NCI-H2081 treated with DMSO at 0.1 percent for 48 hours (cell line): ENCODE data around the gene XXYLT1.
"Not testable (repeated sequence)": the region's sequence is repeated elsewhere in the genome, so short reads cannot be mapped to it uniquely, and the experiment has no call there.

Experiments used
- DNase-seq: peaks from one replicate; lab custom pipeline; 2025; lab: John Stamatoyannopoulos, UW

Gene XXYLT1

DNA sequence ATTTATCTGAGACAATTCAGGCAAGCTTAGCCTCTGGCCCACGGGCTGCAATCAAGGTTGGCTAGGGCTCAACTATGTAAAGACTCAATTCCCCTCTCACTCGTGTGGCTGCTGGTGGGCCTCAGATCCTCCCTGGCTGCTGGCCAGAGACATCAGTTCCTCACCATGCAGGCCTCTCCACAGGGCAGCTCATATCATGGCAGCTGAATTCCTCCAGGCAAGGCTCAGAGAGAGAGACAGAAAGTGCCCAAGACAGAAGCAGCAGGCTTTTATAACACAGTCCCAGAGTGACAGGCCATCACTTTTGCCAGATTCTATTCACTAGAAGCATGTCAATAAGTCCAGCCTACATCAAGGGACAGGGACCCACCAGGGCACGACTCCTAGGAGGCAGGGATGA, 63.2 kb downstream of the XXYLT1 start:
- no peak for DNase-seq

- no peak for DNase-seq
These were observed 63.9 kb downstream of the XXYLT1 start for GRCh38 chr3:195207056-195207455.

DNA sequence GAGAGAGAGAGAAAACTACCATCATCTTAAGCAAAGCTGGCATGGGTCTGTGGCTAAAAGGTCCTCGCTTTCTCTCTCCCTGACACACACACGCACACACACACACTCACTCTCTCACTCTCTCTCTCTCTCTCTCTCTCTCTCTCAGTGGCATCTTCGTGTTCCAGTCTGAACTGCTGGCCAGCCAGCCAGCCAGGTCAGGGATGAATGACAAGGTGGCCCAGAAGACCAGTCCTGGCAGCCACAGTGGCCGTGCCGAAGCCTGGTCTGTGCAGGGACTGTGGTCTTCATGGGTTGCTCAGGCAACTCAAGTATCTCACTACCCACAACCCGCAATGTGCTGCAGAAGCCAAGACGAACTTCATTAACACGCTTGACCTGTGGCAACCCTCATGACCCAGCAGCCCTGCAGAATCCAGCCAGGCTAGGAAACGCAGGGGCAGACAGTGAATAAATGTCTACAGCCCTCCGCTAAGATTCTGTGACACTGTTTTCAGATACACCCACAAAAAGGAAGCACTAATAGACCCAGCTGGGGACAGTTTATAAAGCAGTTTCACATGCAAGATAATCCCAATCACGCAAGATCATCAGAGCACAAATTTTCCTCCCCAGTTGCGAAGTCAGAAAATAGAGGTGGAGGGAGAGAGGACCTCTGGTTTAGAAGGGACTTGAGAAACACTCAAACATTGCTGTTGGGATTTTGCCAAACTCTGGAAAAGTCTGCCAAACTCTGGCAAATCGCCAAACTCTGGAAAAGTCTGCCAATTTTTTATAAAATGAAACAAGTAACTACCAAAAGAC, 66.4 kb downstream of the XXYLT1 start:
- no peak for DNase-seq

- DNase-seq = no peak
These were observed 67.4 kb downstream of the XXYLT1 start for GRCh38 chr3:195203606-195204005.

GRCh38 chr3:195201295-195201694, 69.7 kb downstream of the XXYLT1 start:
- DNase-seq = no peak

DNA sequence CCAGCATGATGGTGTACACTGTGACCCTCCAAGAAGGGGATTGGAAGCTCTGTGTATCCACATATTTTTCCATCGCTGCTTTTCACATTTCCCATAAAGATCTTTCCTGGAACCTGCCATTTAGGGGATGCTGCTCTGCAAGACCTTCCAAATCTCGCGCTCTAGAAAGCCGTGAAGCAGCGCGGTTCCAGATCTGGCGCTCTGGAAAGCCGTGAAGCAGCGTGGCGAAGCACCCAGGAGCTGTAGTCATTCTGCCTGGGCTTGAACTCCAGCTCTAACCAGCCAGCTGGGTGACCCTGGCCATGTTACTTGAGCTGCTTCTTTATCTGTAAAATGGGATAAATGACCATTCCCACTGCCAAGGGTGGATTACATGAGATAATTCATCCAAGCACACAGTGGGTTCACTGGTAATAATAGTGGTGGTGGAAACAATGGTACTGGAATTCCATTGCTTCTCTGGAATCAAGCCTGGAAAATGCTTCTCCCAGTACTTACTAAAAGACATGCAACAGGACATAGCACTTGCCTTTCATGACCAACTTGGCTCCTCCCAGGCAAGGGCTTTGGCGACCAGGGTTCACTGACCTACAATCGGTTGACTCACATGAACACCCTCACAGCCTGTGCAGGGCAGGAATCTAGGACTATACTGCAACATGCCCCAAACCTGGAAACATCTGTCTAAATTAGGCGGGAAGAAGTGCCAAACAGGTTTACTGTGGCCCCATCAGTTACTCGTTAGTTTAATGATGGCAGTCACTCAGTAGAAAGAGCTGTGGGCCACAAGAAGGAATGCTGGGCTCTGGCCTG, 70.7 kb downstream of the XXYLT1 start:
- DNase-seq = no peak

DNA sequence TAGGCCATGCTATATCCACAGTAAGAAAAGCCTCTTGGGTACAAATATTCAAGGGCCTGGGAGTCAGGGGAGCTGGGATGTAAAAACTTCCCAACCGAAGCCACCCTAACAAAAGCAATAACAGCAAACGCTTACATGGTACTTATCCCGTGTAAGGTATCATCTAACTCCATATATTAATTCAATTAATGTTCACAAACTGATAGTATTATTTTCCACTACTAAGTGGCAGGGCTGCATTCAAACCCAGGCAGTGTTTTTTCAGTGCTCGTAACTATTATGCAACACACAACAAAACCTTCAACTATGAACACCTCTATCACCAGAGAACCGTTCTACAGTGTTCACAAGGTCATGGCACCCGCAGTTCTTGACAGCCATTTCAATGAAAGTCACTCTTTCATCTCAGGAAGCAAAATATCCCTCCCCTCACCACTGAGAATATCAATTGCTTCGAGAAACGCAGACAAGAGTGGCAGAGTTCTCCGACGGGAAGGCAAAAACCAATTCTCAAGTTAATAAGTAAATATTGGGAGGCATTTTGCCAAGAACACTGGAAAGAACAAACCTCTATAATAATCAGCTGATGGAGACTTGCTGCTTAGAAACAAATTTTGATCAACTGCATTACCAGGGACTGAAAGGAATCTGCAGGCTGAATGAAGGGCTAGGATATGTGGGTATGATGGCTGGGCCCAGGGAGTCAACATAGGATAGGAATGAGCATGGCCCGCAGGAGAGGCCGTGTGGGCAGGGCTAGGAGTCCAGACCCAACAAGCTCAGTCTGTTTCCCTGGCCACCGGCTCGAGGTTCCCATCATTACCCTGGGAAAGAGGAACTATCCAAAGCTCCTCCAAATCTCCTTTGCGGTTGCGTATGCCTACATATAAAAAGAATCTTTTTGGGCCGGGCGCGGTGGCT, 72.3 kb downstream of the XXYLT1 start:
- DNase-seq = no peak

DNA sequence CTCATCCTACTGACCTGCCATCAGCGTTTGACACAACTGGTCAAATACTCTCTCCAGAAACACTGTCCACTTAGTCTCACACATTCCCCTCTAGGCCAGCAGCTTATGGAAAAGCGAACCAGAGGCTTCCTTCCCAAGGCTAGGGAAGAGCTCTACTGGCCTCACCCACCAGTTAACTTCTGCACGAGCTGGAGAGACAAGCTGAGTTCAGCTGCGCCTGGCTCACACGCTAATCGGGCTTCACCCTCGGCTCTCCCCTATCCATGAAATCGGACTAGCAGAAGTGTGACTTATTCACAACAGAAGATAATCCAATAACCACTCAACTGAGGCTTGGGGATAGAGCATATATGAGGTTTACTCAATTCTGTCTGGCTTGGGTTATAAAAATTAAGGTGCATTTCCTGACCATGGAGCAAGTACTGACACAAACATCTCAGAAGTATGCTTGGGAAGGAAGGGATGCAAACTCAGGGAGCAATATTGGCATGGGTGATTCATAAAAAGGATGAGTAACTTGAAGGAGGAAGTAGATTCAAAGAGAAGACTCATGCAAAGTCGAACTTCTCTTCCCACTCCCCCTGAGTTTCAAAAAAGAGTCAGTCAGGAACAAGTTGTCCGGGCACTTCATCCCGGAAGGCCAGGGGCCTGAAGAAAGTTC, 73.1 kb downstream of the XXYLT1 start:
- no peak for DNase-seq

DNA sequence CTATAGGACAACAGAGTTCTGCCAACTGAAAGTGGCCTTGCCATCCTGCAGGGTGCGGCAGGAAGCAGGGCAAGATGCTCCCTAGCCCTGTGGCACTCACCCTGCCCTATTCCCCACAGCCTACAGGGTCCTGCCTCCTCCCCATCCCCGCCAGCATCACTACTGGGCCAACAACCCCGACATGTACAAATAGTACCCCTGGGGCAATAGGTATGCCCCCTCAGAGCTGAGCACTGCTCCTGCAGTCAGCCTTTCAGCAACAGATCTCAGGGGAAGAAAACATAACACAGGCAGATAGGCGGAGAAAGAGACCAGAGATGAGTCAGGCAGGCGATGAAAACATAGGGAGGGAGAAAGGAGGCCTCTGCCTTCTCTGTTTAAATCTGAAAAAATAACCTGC, 74.7 kb downstream of the XXYLT1 start:
- no peak for DNase-seq

DNA sequence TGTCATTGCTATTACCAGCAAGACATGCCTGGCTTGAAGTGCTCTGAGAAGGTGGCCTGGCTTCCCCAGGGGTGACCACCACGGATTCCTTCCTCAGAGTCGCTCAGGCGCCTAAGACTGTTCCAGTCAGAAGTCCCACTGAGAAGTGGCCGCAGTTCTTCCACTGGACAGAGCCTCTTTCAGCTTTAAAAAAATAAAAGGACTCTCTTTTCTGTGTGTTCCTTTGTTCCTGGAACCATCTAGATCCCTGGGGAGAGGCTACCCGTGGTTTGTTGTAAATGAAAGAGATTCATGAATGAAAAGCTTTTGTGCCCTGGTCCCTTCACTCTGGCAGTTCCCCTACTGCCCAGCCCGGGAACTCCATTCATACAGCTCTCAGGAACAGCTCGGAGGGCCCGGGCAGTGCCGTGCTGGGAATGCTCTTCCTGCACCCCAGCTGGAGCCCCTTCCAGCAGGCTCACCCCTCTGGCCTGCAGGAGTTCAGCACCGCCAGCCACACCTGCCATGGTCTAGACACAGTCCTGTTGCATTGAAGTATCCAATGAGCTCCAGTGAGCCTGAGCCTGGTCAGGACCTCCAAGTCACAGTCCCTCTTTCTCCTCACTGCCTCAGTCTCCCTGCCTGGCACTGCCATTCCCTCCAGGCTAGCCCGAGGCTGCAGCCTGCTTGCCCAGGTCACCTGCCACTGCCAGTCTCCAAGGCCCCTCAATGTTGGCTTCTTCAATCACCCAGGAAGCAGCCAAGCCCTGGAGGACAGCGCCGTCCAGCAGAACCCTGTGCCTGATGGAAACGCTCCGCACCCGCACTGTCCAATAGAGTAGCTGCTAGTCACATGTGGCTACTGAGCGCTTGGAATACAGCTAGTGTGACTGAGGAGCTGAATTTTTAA, 75.4 kb downstream of the XXYLT1 start:
- DNase-seq = peak; percentile 52

DNA sequence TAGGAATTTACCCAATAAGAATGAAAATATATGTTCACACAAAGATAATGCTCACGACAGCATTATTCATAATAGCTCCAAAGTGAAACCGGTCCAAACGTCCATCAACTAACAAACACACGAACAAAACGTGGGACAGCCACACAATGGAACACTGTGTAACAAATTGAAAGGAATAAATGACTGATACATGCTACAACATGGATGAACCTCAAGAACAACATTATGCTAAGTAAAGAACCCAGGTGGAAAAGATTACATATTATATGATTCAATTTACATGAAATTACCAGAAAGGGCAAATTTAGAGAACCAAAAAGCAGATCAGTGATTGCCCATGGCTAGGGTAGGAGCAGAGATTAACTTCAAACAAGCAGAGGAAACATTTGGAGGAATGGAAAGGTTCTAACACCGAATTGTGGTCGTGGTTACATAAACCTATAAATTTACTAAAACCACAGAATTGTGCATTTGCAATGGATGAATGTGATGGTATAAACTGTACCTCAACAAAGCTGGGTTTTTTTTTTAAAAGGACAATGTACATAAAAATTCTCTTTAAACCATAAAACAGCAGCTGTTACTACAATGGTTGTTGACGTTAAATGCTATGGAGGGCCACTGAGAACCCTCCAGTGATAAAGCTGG, 76.3 kb downstream of the XXYLT1 start:
- DNase-seq = peak; percentile 52

- DNase-seq = no peak
These were observed 79.4 kb downstream of the XXYLT1 start for GRCh38 chr3:195191580-195191979.

DNA sequence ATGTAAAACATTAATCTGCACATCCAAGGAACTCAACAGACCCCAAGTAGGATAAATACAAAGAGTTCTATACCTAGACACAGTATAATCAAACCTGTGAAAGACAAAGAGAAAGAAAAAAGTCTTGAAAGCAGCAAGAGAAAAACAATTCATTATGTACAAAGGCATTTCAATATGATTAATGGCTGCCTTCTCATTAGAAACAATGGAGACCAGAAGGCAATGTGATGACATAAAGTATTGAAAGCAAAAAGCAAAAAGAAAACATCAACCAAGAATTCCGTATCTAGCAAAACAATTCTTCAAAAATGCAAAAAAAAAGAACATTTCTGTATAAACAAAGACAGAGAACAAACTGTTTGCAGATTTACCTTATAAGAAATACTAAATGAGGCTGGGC, 81.1 kb downstream of the XXYLT1 start:
- DNase-seq = no peak

DNA sequence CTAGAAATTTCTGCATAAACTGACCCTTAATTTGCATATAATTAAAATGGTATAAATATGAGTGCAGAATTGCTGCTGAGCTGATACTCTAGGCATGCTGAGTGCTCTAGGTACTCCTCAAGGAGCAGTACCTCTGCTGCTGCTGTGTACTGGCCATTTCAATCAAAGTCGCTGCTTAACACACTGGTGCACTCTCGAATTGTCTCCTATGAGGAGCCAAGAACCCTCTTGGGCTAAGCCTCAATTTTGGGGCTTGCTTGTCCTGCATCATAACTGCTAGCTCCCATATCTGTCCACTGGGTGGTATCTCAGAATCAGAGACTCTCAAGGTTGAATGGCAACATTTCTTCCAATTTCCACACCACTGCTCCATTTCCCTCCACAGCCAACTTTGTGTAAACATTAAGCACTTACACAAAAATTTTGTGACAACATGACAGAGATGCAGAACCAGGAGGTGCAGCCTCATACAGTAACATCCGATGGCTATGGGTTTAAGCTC, 82.5 kb downstream of the XXYLT1 start:
- DNase-seq = no peak

GRCh38 chr3:195187609-195188425, 83.1 kb downstream of the XXYLT1 start:
- DNase-seq = no peak

GRCh38 chr3:195186710-195187047, 84.3 kb downstream of the XXYLT1 start:
- not testable (repeated sequence) for DNase-seq

GRCh38 chr3:195186041-195186709, 84.8 kb downstream of the XXYLT1 start:
- DNase-seq = no peak

GRCh38 chr3:195185583-195185982, 85.4 kb downstream of the XXYLT1 start:
- no peak for DNase-seq
